Aorta (tissue), 5 donors: Measurements from ENCODE around the gene AFDN. TPM values are rescaled to one million over a fixed set of nuclear protein-coding genes. Genes with fewer than 3 reads are reported as not detected.

Experiments used
- ATAC-seq: fragments of 200-7000 bp; cut with Tn5 transposase; one replicate; pipeline ENCODE4 v1.9.1; 2022; ENCODE audit warnings: moderate library complexity; ENCODE audit not compliant: low FRiP score
- DNase-seq, 2 donors: peaks; one replicate each; pipeline ENCODE4 v3.0.0-alpha.2; 2020
- H3K27ac ChIP-seq, 2 donors: one replicate each; pipeline ENCODE4 v1.5.1; 2013; ENCODE audit warnings: low read length in 2 of 2, mild to moderate bottlenecking in 2 of 2, moderate library complexity in 2 of 2, control low read depth in 1 of 2, inconsistent platforms in 1 of 2, low read depth in 1 of 2
- H3K27me3 ChIP-seq, 2 donors: one replicate each; pipeline ENCODE4 v1.6.1; 2013; ENCODE audit warnings: control low read depth in 1 of 2, low read length in 1 of 2, mild to moderate bottlenecking in 1 of 2, moderate library complexity in 1 of 2; ENCODE audit not compliant: insufficient read depth in 2 of 2, control insufficient read depth in 1 of 2
- H3K36me3 ChIP-seq, 2 donors: one replicate each; pipeline ENCODE4 v1.6.1; 2013; ENCODE audit warnings: control low read depth in 1 of 2, low read length in 1 of 2, mild to moderate bottlenecking in 1 of 2; ENCODE audit not compliant: insufficient read depth in 2 of 2, control insufficient read depth in 1 of 2
- H3K4me1 ChIP-seq, 2 donors: one replicate each; pipeline ENCODE4 v1.6.1; 2013; ENCODE audit warnings: low read length in 2 of 2, control low read depth in 1 of 2, mild to moderate bottlenecking in 1 of 2, moderate library complexity in 1 of 2; ENCODE audit not compliant: insufficient read depth in 2 of 2, control insufficient read depth in 1 of 2
- H3K4me3 ChIP-seq, 2 donors: one replicate each; pipeline ENCODE4 v1.5.1; 2013; ENCODE audit warnings: low read length in 2 of 2, control low read depth in 1 of 2, mild to moderate bottlenecking in 1 of 2
- H3K9me3 ChIP-seq: one replicate; pipeline ENCODE4 v1.6.1; 2013; ENCODE audit warnings: mild to moderate bottlenecking, low read length; ENCODE audit not compliant: control insufficient read depth
- WGBS, 2 donors: extraction: QIAGEN DNeasy Blood & Tissue Kit; methylation state at CpG; one replicate each; pipeline ENCODE4 v1.1.7; 2013; 5-methylcytosine and 5-hydroxymethylcytosine counted together
- intact Hi-C, 2 donors: fragments of 100-400 bp; cut with DNase I; formaldehyde crosslinking; loops; one replicate each; pipeline versions ENCODE4 v1.14.2 to v1.15.0; 2022
- polyA plus RNA-seq, 2 donors: library from polyadenylated mRNA; stranded (reverse); fragments of 200-250 nt; gene quantifications; one replicate each; pipeline ENCODE4 v1.2.3, GENCODE V29; 2013
- total RNA-seq, 2 donors: library from RNA; stranded (reverse); fragmentation: NEBNext Ultra II Directional; extraction: Animal tissue kit (Norgen Biotek cat#: 25700); gene quantifications; one replicate each; pipeline ENCODE4 v1.2.1, GENCODE V29; 2021
- donor health status: healthy with polysubstance abuse.
- donor health status: Bipolar disorder and iron deficiency.
- donor health status: DM: no; HTN: no; CAD: no.
- donor health status: DM: no; HTN: no; CAD: no.
- donor health status: DM: yes; HTN: yes; CAD: no.

The AFDN gene
- total and polyA plus RNA-seq, 4 donors: 15.5 to 99.2 (median 47.5) TPM

GRCh38 chr6:167921831-167922230 lies 95.1 kb downstream of the AFDN start:
- intact Hi-C loops: no loop called here
- WGBS, 2 donors: 82 to 83% methylated on average over 6 of the region's 6 CpGs
- DNase-seq (no peak), ATAC-seq (no peak)
- Histone ChIP-seq H3K27ac (no peak overlapping the region), H3K9me3 (no peaks in the 10 kb centered on the region), H3K4me1 (no peaks in the 10 kb centered on the region), H3K27me3 (no peaks in the 10 kb centered on the region), H3K4me3 (no peak overlapping the region), H3K36me3 (peaks cover 10 to 11% of the 10 kb centered on the region in 2 donors)

- no peak for ATAC-seq
- intact Hi-C loops: no loop called here
- Histone ChIP-seq H3K9me3 (no peaks in the 10 kb centered on the region), H3K27ac (no peak overlapping the region), H3K4me1 (no peaks in the 10 kb centered on the region), H3K27me3 (no peaks in the 10 kb centered on the region), H3K36me3 (peaks cover 7 to 15% of the 10 kb centered on the region in 2 donors), H3K4me3 (no peak overlapping the region)
- no peak for DNase-seq
- WGBS, 2 donors: 91 to 92% methylated on average over 7 of the region's 7 CpGs
Observed at GRCh38 chr6:167925026-167925425, 98.3 kb downstream of the AFDN start.

DNA sequence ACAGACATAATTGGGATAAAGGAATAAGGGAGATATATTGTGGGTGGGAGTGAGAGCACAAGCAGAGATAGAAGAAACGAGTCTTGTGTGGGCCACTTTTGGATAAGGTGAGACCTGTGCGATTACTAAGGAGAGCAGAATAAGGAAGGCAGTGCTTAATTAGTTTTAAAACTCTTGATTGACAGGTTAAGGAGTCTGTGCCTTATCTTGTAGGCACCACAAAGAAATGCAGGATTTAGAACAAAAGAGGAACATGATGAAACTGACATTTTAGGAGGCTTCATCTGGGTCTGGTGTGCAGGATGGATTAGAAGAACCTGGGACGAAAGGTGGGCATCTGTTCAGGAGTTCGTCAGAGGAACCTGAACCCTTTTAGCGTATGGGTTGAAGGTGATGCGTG lies 100.5 kb downstream of the AFDN start:
- DNase-seq: no peak
- no peaks in the 10 kb centered on the region for H3K4me1 ChIP-seq
- no peaks in the 10 kb centered on the region for H3K9me3 ChIP-seq
- H3K4me3 ChIP-seq: no peak overlapping the region
- no peaks in the 10 kb centered on the region for H3K27me3 ChIP-seq
- 94 to 98% methylated on average over 6 of the region's 6 CpGs for WGBS, 2 donors
- intact Hi-C loops: no loop called here
- H3K27ac ChIP-seq: no peak overlapping the region
- ATAC-seq: no peak
- H3K36me3 ChIP-seq: peaks cover 5 to 15% of the 10 kb centered on the region in 2 donors

GRCh38 chr6:167928111-167928510 lies 101.4 kb downstream of the AFDN start:
- intact Hi-C loops: no loop called here
- H3K36me3 ChIP-seq: peaks cover 5 to 15% of the 10 kb centered on the region in 2 donors

DNA sequence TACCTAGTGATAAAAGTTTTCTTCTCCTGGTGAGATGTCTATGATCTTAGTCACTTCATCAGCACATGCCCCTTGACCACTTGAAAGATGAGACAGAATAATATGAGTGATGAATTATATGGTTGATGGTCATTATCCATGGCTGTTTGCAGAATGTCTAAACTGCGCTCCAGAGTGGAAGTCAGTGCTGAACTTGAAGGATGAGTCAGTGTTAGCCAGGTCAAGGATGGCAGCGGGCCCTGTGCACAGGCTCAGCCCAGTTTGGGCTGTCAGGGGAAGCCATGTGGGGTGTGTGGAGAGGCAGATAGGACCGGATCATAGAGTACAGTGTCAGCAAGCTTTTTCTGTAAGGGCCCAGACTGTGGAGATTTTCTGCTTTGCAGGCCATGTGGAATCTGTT lies 103.6 kb downstream of the AFDN start:
- 84 to 88% methylated on average over 3 of the region's 3 CpGs for WGBS, 2 donors
- Histone ChIP-seq H3K4me3 (no peak overlapping the region), H3K36me3 (peaks cover 5 to 11% of the 10 kb centered on the region in 2 donors), H3K9me3 (no peaks in the 10 kb centered on the region), H3K4me1 (no peaks in the 10 kb centered on the region), H3K27ac (no peak overlapping the region), H3K27me3 (no peaks in the 10 kb centered on the region)
- DNase-seq (no peak), ATAC-seq (no peak)
- intact Hi-C loops: no loop called here

More at GRCh38 chr6:167928111-167928510, 101.4 kb downstream of the AFDN start:
- DNase-seq: no peak
- Histone ChIP-seq H3K27me3 (no peaks in the 10 kb centered on the region), H3K4me3 (no peak overlapping the region), H3K4me1 (no peaks in the 10 kb centered on the region), H3K27ac (no peak overlapping the region), H3K9me3 (no peaks in the 10 kb centered on the region)
- no peak for ATAC-seq
- 96 to 99% methylated on average over 3 of the region's 3 CpGs for WGBS, 2 donors

DNA sequence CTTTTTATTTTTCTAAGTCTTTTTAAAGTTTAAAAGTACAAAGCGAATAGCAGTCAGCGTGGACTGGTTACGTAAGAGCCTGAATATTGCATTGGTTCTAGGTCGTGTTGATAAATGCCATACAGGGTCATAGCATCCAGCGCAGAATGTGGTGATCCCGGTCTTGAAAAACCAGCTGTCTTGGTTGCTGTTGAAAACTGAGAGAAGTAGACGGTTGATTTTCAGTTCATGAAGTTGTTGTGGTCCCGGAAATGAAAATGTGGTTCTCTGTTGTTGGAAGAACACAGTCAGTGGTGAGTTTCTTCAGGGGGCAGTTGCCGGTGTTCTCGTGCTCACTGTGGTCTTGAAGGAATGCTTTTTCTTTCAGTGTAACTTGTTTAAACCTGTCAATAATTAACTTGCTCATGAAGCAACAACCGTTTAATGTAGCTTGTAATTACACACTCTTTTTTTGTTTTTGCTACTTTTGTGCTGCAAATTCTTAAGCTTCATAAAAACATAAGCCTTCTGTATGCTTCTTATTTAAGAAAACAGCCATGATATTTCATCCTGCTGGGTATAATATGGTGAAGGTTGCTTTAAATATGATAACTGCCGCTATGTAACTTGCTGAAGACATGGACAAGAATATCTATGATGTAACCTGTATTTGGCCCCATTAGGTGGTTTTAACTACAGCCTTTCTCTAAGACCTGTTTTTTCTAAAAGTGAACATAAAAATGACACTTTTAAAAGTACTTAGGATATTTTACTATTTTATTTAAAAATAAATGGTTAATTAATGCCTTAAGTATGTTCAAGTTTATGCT lies 106.0 kb downstream of the AFDN start:
- H3K27ac ChIP-seq: no peak overlapping the region
- intact Hi-C loops: no loop called here
- DNase-seq (no peak), ATAC-seq (no peak)
- WGBS, 2 donors: 82 to 83% methylated on average over 12 of the region's 12 CpGs
- H3K4me3 ChIP-seq: no peak overlapping the region
- H3K36me3 ChIP-seq: peaks cover 5 to 6% of the 10 kb centered on the region in 2 donors
- no peaks in the 10 kb centered on the region for H3K27me3 ChIP-seq
- no peaks in the 10 kb centered on the region for H3K9me3 ChIP-seq
- no peaks in the 10 kb centered on the region for H3K4me1 ChIP-seq

GRCh38 chr6:167933290-167933689 lies 106.6 kb downstream of the AFDN start:
- intact Hi-C loops: no loop called here
- Histone ChIP-seq H3K27ac (no peak overlapping the region), H3K36me3 (peaks cover under 1 to 3% of the 10 kb centered on the region in 2 donors), H3K27me3 (no peaks in the 10 kb centered on the region), H3K4me1 (no peaks in the 10 kb centered on the region), H3K4me3 (no peak overlapping the region), H3K9me3 (no peaks in the 10 kb centered on the region)
- 66 to 68% methylated on average over 3 of the region's 3 CpGs for WGBS, 2 donors
- ATAC-seq: no peak
- DNase-seq: no peak

GRCh38 chr6:167933847-167934246 lies 107.1 kb downstream of the AFDN start:
- Histone ChIP-seq H3K4me3 (no peak overlapping the region), H3K27ac (no peak overlapping the region), H3K36me3 (peaks cover 0 to 2% of the 10 kb centered on the region in 2 donors), H3K9me3 (no peaks in the 10 kb centered on the region), H3K27me3 (no peaks in the 10 kb centered on the region), H3K4me1 (no peaks in the 10 kb centered on the region)
- intact Hi-C loops: no loop called here
- DNase-seq: no peak
- ATAC-seq: no peak
- 95% methylated on average over 7 of the region's 7 CpGs for whole genome bisulfite sequencing, 2 donors

DNA sequence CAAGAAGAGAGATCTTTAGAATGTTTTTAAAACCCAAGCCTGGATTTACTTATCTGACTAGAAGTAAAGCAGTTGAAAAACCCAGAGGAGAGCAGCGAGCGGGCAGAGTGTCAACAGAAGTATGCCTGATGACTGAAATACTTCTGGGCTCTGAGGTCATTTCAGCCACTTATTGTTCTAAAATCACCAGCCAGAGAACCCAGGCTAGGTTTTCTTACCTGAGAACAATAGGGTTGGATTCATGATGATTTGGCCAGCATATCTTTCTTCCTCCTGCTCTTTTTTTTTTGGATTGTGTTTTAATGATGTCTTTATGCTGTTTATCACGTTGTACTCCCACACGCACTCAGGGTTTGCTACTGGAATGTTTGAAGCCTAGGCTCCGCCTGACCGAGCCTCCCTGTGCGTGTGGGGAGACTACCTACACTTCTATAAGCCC lies 107.7 kb downstream of the AFDN start:
- no peak overlapping the region for H3K27ac ChIP-seq
- H3K4me1 ChIP-seq: no peaks in the 10 kb centered on the region
- DNase-seq: no peak
- no peaks in the 10 kb centered on the region for H3K27me3 ChIP-seq
- no peak overlapping the region for H3K4me3 ChIP-seq
- no peak for ATAC-seq
- H3K36me3 ChIP-seq: peaks cover 0 to 2% of the 10 kb centered on the region in 2 donors
- 89 to 91% methylated on average over 7 of the region's 7 CpGs for WGBS, 2 donors
- intact Hi-C loops: no loop called here
- H3K9me3 ChIP-seq: no peaks in the 10 kb centered on the region
